ENCODE data around the gene ZPR1. TPM values are rescaled to one million over a fixed set of nuclear protein-coding genes. Genes with fewer than 3 reads are reported as not detected.

Gene ZPR1
- total and polyA plus RNA-seq, 11 donors, result 6.2 to 59.4 (median 27.1) TPM

- Histone ChIP-seq H3K9me3 (no peaks in the 10 kb centered on the region), H3K36me3 (no peaks in the 10 kb centered on the region), H3K27me3 (peaks cover 0 to 9% (median 0%) of the 10 kb centered on the region in 9 donors), H3K4me3 (no peak overlapping the region), H3K4me1 (peaks cover 0 to 15% (median 0%) of the 10 kb centered on the region in 12 donors), H3K27ac (no peak overlapping the region)
- DNase-seq, result no peak
- no peak for ATAC-seq
- intact Hi-C loops (cut with DNase I), result loop anchor here in 2 of 10 donors (5.0 kb wide), 2 partner anchors 378 to 498 kb away; no protein-coding TSS in a partner anchor
- 88 to 93% (median 91%) methylated on average over 7 to 8 of the region's 8 CpGs for WGBS, 4 donors
- TF ChIP-seq CTCF (IDR thresholded peaks at IDR 0.05) (no peak), POLR2A (IDR thresholded peaks at IDR 0.05) (no peak)
Observed at GRCh38 chr11:116729501-116730240, 58.2 kb downstream of the ZPR1 start.

GRCh38 chr11:116727990-116728389, 59.8 kb downstream of the ZPR1 start:
- Histone ChIP-seq H3K27me3 (peaks cover 0 to 9% (median 0%) of the 10 kb centered on the region in 9 donors), H3K36me3 (no peaks in the 10 kb centered on the region), H3K9me3 (no peaks in the 10 kb centered on the region), H3K4me3 (no peak overlapping the region), H3K4me1 (peaks cover 0 to 15% (median 0%) of the 10 kb centered on the region in 12 donors), H3K27ac (no peak overlapping the region)
- TF ChIP-seq POLR2A (IDR thresholded peaks at IDR 0.05) (no peak), CTCF (IDR thresholded peaks at IDR 0.05) (no peak)
- DNase-seq, result no peak
- WGBS, 4 donors, result 77 to 83% (median 79%) methylated on average over 6 of the region's 6 CpGs
- no peak for ATAC-seq
- intact Hi-C loops (cut with DNase I), result no loop called here

- ATAC-seq (peak in 2 of 4 donors; percentile 12 to 22), DNase-seq (no peak)
- H3K4me1 ChIP-seq, result peaks cover 0 to 10% (median 0%) of the 10 kb centered on the region in 12 donors
- H3K27me3 ChIP-seq, result peaks cover 0 to 9% (median 0%) of the 10 kb centered on the region in 9 donors
- no peak overlapping the region for H3K27ac ChIP-seq
- H3K9me3 ChIP-seq, result no peaks in the 10 kb centered on the region
- intact Hi-C loops (cut with DNase I), result no loop called here
- H3K4me3 ChIP-seq, result no peak overlapping the region
- no peaks in the 10 kb centered on the region for H3K36me3 ChIP-seq
- TF ChIP-seq CTCF (IDR thresholded peaks at IDR 0.05) (no peak), POLR2A (IDR thresholded peaks at IDR 0.05) (no peak)
- WGBS, 4 donors, result 67 to 75% (median 71%) methylated on average over 17 to 19 of the region's 19 CpGs
Observed at GRCh38 chr11:116725434-116726221, 62.2 kb downstream of the ZPR1 start.

- ATAC-seq (no peak), DNase-seq (no peak)
- H3K27ac ChIP-seq, result no peak overlapping the region
- WGBS, 4 donors, result 86 to 92% (median 88%) methylated on average over 4 to 6 of the region's 6 CpGs
- H3K27me3 ChIP-seq, result peaks cover 0 to 9% (median 0%) of the 10 kb centered on the region in 9 donors
- peaks cover 0 to 4% (median 0%) of the 10 kb centered on the region in 12 donors for H3K4me1 ChIP-seq
- intact Hi-C loops (cut with DNase I), result no loop called here
- TF ChIP-seq POLR2A (IDR thresholded peaks at IDR 0.05) (no peak), CTCF (IDR thresholded peaks at IDR 0.05) (no peak)
- no peaks in the 10 kb centered on the region for H3K9me3 ChIP-seq
- no peaks in the 10 kb centered on the region for H3K36me3 ChIP-seq
- no peak overlapping the region for H3K4me3 ChIP-seq
Observed at GRCh38 chr11:116724813-116725212, 63.0 kb downstream of the ZPR1 start.
